ENCODE measurements around the gene RBMS3.

DNA sequence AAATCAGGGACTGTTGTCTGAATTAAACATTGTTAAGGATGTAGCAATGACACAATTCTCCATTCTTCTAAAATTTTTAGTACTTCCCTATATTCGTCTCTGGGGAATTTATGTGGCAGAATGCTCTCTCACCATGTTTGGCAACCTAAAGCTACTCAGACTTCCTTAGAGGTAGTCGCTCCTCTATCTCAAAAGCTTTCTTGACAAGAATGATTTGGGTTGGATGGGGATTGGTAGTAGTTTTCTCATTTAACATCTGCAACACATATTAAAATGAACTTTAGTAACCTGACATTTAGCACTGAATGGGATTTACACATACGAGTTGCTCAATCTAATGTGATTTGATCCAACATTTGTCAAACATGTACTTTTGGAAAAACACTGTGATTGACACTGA is 233.3 kb downstream of the RBMS3 start:
- TF ChIP-seq, protein P1, sequence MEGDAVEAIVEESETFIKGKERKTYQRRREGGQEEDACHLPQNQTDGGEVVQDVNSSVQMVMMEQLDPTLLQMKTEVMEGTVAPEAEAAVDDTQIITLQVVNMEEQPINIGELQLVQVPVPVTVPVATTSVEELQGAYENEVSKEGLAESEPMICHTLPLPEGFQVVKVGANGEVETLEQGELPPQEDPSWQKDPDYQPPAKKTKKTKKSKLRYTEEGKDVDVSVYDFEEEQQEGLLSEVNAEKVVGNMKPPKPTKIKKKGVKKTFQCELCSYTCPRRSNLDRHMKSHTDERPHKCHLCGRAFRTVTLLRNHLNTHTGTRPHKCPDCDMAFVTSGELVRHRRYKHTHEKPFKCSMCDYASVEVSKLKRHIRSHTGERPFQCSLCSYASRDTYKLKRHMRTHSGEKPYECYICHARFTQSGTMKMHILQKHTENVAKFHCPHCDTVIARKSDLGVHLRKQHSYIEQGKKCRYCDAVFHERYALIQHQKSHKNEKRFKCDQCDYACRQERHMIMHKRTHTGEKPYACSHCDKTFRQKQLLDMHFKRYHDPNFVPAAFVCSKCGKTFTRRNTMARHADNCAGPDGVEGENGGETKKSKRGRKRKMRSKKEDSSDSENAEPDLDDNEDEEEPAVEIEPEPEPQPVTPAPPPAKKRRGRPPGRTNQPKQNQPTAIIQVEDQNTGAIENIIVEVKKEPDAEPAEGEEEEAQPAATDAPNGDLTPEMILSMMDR (IDR thresholded peaks at IDR 0.05): no peak
- no peak for TF ChIP-seq POLR2A (IDR thresholded peaks at IDR 0.05)
- TF ChIP-seq POLR2AphosphoS5 (IDR thresholded peaks at IDR 0.05): no peak
